Ascending aorta (tissue), 2 donors: ENCODE results near the gene KRTAP4-3. TPM values are rescaled to one million over a fixed set of nuclear protein-coding genes. Genes with fewer than 3 reads are reported as not detected.
"Not testable (repeated sequence)": the region's sequence is repeated elsewhere in the genome, so short reads cannot be mapped to it uniquely, and the experiment has no call there.

Experiments
- DNase-seq, 2 donors: peaks; one replicate each; pipeline ENCODE4 v3.0.0-alpha.2; 2019; ENCODE audit warnings: low spot score in 2 of 2
- H3K27ac ChIP-seq, 2 donors: fragments of 200-600 bp; sonication (generic); one replicate each; pipeline ENCODE4 v1.5.1; 2016 to 2017; ENCODE audit warnings: mild to moderate bottlenecking in 1 of 2
- H3K27me3 ChIP-seq: fragments of 200-600 bp; sonication (generic); one replicate; pipeline ENCODE4 v1.5.1; 2017
- H3K36me3 ChIP-seq, 2 donors: fragments of 200-600 bp; sonication (generic); one replicate each; pipeline ENCODE4 v1.5.1; 2016
- H3K4me1 ChIP-seq, 2 donors: fragments of 200-600 bp; sonication (generic); one replicate each; pipeline ENCODE4 v1.5.1; 2016 to 2017; ENCODE audit warnings: mild to moderate bottlenecking in 1 of 2
- H3K4me3 ChIP-seq, 2 donors: fragments of 200-600 bp; sonication (generic); one replicate each; pipeline ENCODE4 v1.5.1; 2016 to 2017; ENCODE audit warnings: mild to moderate bottlenecking in 1 of 2
- H3K9me3 ChIP-seq, 2 donors: fragments of 200-600 bp; sonication (generic); one replicate each; pipeline ENCODE4 v1.5.1; 2016
- intact Hi-C: fragments of 100-400 bp; cut with DNase I; formaldehyde crosslinking; loops from one replicate; pipeline ENCODE4 v1.15.1; 2023
- total RNA-seq: library from RNA; depleted of rRNA; stranded (reverse); fragments of >200 nt; gene quantifications from one replicate; pipeline ENCODE4 v1.1.0, GENCODE V29; 2016
- TF ChIP-seq, protein P1 (sequence below), 3 experiments: fragments of 200-600 bp in 2 of 3; fragments of 450-650 bp in 1 of 3; sonication (generic) in 2 of 3; IDR thresholded peaks; one replicate each; pipeline ENCODE4 v1.5.1; 2016 to 2019; ENCODE audit warnings: antibody characterized with exemption in 3 of 3, mild to moderate bottlenecking in 1 of 3, moderate library complexity in 1 of 3

Gene KRTAP4-3
- total RNA-seq, 1 donor from 2014 or later: not detected

DNA sequence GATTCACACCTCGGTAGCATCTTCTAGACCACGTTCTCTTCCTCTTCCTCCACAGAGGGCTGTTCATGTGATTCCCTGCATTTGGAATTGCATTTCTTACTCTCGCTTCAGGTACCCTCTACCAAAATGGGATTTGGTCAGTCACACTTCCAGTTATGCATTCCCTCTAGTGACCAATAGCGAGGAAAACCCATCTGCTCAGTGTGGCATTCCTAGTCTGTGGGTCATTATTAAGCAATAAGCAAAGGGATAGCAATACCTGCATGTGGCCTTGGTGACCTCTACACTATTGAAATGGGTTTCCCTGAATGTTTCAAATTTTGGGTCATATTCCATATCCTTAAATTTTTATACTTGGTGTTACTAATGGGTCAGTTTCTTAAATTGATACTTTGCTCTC lies 18.0 kb downstream of the KRTAP4-3 start:
- Histone ChIP-seq H3K4me3 (no peak overlapping the region), H3K36me3 (no peaks in the 10 kb centered on the region), H3K27ac (no peak overlapping the region), H3K27me3 (no peaks in the 10 kb centered on the region), H3K9me3 (no peaks in the 10 kb centered on the region), H3K4me1 (no peaks in the 10 kb centered on the region)
- intact Hi-C loops: no loop called here
- TF ChIP-seq, protein P1, sequence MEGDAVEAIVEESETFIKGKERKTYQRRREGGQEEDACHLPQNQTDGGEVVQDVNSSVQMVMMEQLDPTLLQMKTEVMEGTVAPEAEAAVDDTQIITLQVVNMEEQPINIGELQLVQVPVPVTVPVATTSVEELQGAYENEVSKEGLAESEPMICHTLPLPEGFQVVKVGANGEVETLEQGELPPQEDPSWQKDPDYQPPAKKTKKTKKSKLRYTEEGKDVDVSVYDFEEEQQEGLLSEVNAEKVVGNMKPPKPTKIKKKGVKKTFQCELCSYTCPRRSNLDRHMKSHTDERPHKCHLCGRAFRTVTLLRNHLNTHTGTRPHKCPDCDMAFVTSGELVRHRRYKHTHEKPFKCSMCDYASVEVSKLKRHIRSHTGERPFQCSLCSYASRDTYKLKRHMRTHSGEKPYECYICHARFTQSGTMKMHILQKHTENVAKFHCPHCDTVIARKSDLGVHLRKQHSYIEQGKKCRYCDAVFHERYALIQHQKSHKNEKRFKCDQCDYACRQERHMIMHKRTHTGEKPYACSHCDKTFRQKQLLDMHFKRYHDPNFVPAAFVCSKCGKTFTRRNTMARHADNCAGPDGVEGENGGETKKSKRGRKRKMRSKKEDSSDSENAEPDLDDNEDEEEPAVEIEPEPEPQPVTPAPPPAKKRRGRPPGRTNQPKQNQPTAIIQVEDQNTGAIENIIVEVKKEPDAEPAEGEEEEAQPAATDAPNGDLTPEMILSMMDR (IDR thresholded peaks at IDR 0.05): no peak
- no peak for DNase-seq

DNA sequence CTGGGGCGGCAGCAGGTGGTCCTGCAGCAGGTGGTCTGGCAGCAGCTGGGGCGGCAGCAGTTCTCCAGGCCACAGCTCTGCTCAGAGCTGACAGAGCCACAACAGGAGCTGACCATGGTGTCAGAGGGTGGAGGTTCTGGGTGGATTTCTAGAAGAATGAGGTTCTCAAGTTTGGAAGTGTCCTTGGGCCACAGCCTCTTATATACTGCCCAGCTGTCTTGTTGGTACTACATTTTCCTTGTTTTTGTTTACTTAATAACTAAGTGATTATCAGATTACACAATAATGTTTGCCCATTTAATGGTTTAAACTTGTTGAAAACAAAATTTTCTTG lies 18.4 kb downstream of the KRTAP4-3 start, which contains the start of gene KRTAP4-5:
KRTAP4-5 (minus strand) TSS at position 174 of the 334 bp plus-strand sequence; CDS start at position 116, 58 bp downstream.
- no peak for DNase-seq
- Histone ChIP-seq H3K27me3 (no peaks in the 10 kb centered on the region), H3K36me3 (no peaks in the 10 kb centered on the region), H3K27ac (no peak within 1 kb of the TSS), H3K4me3 (no peak within 1 kb of the TSS), H3K9me3 (no peaks in the 10 kb centered on the region), H3K4me1 (no peaks in the 10 kb centered on the region)
- intact Hi-C loops: no loop called here
- TF ChIP-seq, protein P1 (IDR thresholded peaks at IDR 0.05): no peak

DNA sequence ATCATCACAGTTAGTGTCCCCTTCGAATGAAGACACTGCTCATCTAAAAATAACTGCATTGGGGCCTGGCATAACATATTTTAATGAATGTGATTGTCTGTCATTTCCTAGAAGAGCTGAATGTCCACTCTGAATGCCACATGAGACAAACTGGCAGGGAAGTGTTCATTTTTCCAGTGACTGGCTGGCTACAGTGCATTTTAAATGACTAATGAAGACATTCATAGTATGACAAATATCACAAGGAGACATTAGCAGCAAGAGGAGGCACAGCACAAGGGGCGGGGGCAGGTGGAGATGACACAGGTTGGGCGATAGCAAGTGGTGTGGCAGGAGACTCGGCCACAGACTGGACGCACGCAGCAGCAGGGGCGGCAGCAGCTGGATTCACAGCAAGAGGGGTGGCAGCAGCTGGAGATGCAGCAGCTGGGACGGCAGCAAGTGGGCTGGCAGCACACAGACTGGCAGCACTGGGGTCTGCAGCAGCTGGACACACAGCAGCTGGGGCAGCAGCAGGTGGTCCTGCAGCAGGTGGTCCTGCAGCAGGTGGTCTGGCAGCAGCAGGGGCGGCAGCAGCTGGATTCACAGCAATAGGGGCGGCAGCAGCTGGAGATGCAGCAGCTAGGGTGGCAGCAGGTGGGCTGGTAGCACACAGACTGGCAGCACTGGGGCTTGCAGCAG lies 18.9 kb downstream of the KRTAP4-3 start:
- H3K36me3 ChIP-seq, H3K27me3 ChIP-seq, DNase-seq, H3K9me3 ChIP-seq, H3K4me3 ChIP-seq, intact Hi-C loops, H3K4me1 ChIP-seq, H3K27ac ChIP-seq: not testable (repeated sequence)

DNA sequence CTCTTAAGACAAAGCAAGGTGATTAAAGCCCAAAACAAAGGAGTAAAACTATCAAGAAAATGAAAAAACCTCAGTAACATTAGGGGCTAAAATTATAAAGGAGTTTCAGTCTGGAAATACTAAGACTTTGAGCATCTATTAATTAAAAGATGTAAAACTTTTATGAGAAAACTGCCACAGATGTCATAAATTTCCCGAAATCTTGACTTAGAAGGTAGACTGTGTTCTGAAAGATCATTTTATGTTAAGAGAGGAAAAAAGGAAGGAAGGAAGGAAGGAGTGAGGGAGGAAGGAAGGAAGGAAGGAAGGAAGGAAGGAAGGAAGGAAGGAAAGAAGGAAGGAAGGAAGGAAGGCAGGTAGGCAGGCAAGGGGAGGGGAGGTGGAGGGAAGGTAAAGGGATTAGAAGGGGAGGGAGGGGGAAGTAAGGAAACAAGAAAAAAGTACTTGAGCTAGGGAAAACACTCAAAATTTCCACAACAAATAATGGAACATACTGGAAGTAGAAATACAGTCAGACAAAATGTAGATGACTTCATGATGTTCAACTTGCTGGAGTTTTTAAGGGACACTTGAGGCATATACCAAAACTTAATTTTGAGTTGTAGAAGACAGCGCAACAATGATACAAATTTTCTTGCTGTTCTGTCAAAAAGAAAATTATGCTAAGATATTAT lies 20.4 kb downstream of the KRTAP4-3 start:
- DNase-seq: no peak
- Histone ChIP-seq H3K4me3 (no peak overlapping the region), H3K27me3 (no peaks in the 10 kb centered on the region), H3K9me3 (peaks cover 0 to 3% of the 10 kb centered on the region in 2 donors), H3K4me1 (no peaks in the 10 kb centered on the region), H3K36me3 (no peaks in the 10 kb centered on the region), H3K27ac (no peak overlapping the region)
- intact Hi-C loops: no loop called here
- TF ChIP-seq, protein P1 (IDR thresholded peaks at IDR 0.05): no peak

DNA sequence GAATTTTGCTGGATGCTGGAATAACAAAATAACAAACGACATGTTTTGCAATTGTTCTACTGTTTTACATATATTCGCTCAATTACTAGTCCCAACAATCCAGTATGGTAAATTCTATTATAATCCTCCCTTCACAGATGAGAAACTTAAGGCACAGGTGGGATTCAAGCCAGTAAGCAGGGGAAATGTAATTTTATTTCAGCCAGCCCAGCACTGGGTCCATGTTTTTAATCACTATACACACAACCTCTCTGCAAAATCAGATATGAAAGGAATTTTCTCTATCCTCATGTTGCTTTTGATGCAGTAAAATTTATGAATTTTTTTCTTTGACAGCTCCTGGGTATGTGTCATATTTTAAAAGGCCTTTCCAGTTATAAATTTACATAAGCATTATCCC lies 22.8 kb downstream of the KRTAP4-3 start:
- Histone ChIP-seq H3K4me1 (no peaks in the 10 kb centered on the region), H3K36me3 (no peaks in the 10 kb centered on the region), H3K27ac (no peak overlapping the region), H3K27me3 (no peaks in the 10 kb centered on the region), H3K4me3 (no peak overlapping the region), H3K9me3 (peaks cover 0 to 3% of the 10 kb centered on the region in 2 donors)
- TF ChIP-seq, protein P1 (IDR thresholded peaks at IDR 0.05): no peak
- intact Hi-C loops: no loop called here
- DNase-seq: no peak

DNA sequence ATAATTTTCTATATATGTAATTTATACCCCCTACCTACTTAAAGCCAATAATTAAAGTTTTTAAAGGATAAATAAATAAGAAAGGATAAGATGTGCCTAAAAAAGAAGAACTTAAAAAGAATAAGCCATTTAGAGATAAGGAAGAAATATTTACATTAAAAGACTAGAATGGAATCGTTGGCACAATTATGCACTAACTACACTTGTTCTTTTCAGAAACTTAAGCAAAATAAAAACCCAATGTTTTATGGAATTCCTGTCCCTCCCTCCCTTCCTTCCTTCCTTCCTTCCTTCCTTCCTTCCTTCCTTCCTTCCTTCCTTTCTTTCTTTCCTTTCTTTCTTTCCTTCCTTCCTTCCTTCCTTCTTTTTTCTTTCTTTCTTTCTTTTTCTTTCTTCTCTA lies 23.2 kb downstream of the KRTAP4-3 start:
- intact Hi-C loops: no loop called here
- Histone ChIP-seq H3K27ac (no peak overlapping the region), H3K36me3 (no peaks in the 10 kb centered on the region), H3K9me3 (peaks cover 0 to 3% of the 10 kb centered on the region in 2 donors), H3K27me3 (no peaks in the 10 kb centered on the region), H3K4me1 (no peaks in the 10 kb centered on the region), H3K4me3 (no peak overlapping the region)
- TF ChIP-seq, protein P1 (IDR thresholded peaks at IDR 0.05): no peak
- no peak for DNase-seq
